ENCODE measurements around the gene GPATCH1.

GRCh38 chr19:33086955-33087354 is 6.0 kb downstream of the GPATCH1 start:
- TF ChIP-seq CTCF (IDR thresholded peaks at IDR 0.05) = no peak
- no peak for TF ChIP-seq REST (IDR thresholded peaks at IDR 0.05; ENCODE audit: insufficient read depth in 1 of 2, low read depth in 2 of 2, low read length in 1 of 2)
- TF ChIP-seq POLR2AphosphoS5 (IDR thresholded peaks at IDR 0.05; ENCODE audit: low read depth, low read length) = no peak
- TF ChIP-seq SIN3A (IDR thresholded peaks at IDR 0.05; ENCODE audit: borderline replicate concordance, insufficient read depth, low read depth, low read length) = no peak
